ENCODE data around the gene ALG2. TPM values are rescaled to one million over a fixed set of nuclear protein-coding genes. Genes with fewer than 3 reads are reported as not detected.

The ALG2 gene
- total and polyA plus RNA-seq, 2 of the 13 experiments (the other 11 are each of a cell fraction or from before 2014, with no cell fraction given) = 46.2 to 49.0 TPM

- CTCF ChIA-PET (ENCODE audit: low intra/inter-chr PET ratio, low total read pairs) = no interaction called here
- no peak for FAIRE-seq
- BruUV-seq (replicated peaks) = no TSS peak
These were observed 22.9 kb upstream of the ALG2 start for GRCh38 chr9:99244344-99245260.

GRCh38 chr9:99241106-99241505 lies 19.4 kb upstream of the ALG2 start:
- in situ Hi-C loops (cut with HindIII; ENCODE audit: extremely low pct_ligation_motif_present, low pct_unique_long_range_greater_than_20kb) = no loop called here
- H4K20me1 ChIP-seq (ENCODE audit: insufficient read depth, low read length) = no peaks in the 10 kb centered on the region
- intact Hi-C loops (cut with micrococcal nuclease; ENCODE audit: unreplicated experiment) = no loop called here
- H3K4me1 ChIP-seq (ENCODE audit: insufficient read depth, low read length) = no peaks in the 10 kb centered on the region
- ATAC-seq = no peak
- 84% methylated on average over 7 of the region's 7 CpGs for WGBS (ENCODE audit: low lambda C conversion rate)
- H3K4me2 ChIP-seq (ENCODE audit: low read depth, low read length) = no peak overlapping the region
- CTCF ChIA-PET (ENCODE audit: low intra/inter-chr PET ratio, low total read pairs) = no interaction called here
- no TSS peak for BruUV-seq (replicated peaks)
- H3K79me2 ChIP-seq (ENCODE audit: insufficient read depth, low read length) = no peaks in the 10 kb centered on the region
- no peak for DNase-seq (ENCODE audit: low spot score)
- no peak overlapping the region for H3K4me3 ChIP-seq (replicated peaks in 1 of 3; ENCODE audit: insufficient read depth in 1 of 3, low read depth in 2 of 3, low read length in 3 of 3)
- POLR2A ChIA-PET = no interaction called here
- no peak overlapping the region for H3K9ac ChIP-seq (ENCODE audit: insufficient read depth, low read depth, low read length)
- no peaks in the 10 kb centered on the region for H3K27me3 ChIP-seq (ENCODE audit: control insufficient read depth in 1 of 2, insufficient read depth in 2 of 2, low read length in 2 of 2)
- H3K27ac ChIP-seq (ENCODE audit: extremely low read length, insufficient read depth, low read length) = no peak overlapping the region
- no peak overlapping the region for H2AFZ ChIP-seq (ENCODE audit: low read length)
- no peaks in the 10 kb centered on the region for H3K36me3 ChIP-seq (replicated peaks in 1 of 2; ENCODE audit: control insufficient read depth in 1 of 2, insufficient read depth in 2 of 2, low read length in 2 of 2)
- FAIRE-seq = no peak
- no peaks in the 10 kb centered on the region for H3K9me3 ChIP-seq (ENCODE audit: low read length)
- TF ChIP-seq FIP1L1 (IDR thresholded peaks at IDR 0.05; ENCODE audit: borderline replicate concordance, insufficient read depth, low read depth, low read length) = no peak
- TF ChIP-seq SIN3A (IDR thresholded peaks at IDR 0.05; ENCODE audit: borderline replicate concordance, low read depth, low read length) = no peak
- TF ChIP-seq ZNF878 (CRISPR knock-in tag; IDR thresholded peaks at IDR 0.05) = no peak
- TF ChIP-seq ATM (IDR thresholded peaks at IDR 0.05; ENCODE audit: borderline replicate concordance) = no peak
- TF ChIP-seq, protein P1, sequence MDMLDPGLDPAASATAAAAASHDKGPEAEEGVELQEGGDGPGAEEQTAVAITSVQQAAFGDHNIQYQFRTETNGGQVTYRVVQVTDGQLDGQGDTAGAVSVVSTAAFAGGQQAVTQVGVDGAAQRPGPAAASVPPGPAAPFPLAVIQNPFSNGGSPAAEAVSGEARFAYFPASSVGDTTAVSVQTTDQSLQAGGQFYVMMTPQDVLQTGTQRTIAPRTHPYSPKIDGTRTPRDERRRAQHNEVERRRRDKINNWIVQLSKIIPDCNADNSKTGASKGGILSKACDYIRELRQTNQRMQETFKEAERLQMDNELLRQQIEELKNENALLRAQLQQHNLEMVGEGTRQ (IDR thresholded peaks at IDR 0.05; ENCODE audit: low read depth, low read length) = no peak
- TF ChIP-seq, protein P1 (CRISPR knock-in tag; IDR thresholded peaks at IDR 0.05; ENCODE audit: borderline replicate concordance) = no peak
- no peak for TF ChIP-seq SP1 (IDR thresholded peaks at IDR 0.05)
- TF ChIP-seq SP1 (CRISPR knock-in tag; IDR thresholded peaks at IDR 0.05) = no peak
- TF ChIP-seq, protein P2, sequence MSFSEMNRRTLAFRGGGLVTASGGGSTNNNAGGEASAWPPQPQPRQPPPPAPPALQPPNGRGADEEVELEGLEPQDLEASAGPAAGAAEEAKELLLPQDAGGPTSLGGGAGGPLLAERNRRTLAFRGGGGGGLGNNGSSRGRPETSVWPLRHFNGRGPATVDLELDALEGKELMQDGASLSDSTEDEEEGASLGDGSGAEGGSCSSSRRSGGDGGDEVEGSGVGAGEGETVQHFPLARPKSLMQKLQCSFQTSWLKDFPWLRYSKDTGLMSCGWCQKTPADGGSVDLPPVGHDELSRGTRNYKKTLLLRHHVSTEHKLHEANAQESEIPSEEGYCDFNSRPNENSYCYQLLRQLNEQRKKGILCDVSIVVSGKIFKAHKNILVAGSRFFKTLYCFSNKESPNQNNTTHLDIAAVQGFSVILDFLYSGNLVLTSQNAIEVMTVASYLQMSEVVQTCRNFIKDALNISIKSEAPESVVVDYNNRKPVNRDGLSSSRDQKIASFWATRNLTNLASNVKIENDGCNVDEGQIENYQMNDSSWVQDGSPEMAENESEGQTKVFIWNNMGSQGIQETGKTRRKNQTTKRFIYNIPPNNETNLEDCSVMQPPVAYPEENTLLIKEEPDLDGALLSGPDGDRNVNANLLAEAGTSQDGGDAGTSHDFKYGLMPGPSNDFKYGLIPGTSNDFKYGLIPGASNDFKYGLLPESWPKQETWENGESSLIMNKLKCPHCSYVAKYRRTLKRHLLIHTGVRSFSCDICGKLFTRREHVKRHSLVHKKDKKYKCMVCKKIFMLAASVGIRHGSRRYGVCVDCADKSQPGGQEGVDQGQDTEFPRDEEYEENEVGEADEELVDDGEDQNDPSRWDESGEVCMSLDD (CRISPR knock-in tag; IDR thresholded peaks at IDR 0.05; ENCODE audit: borderline replicate concordance) = no peak
- TF ChIP-seq ZNF784 (CRISPR knock-in tag; IDR thresholded peaks at IDR 0.05; ENCODE audit: borderline replicate concordance) = no peak
- TF ChIP-seq KLF16 (CRISPR knock-in tag; IDR thresholded peaks at IDR 0.05) = no peak

More at GRCh38 chr9:99244344-99245260, 22.9 kb upstream of the ALG2 start:
- Histone ChIP-seq H3K27ac (ENCODE audit: extremely low read length, insufficient read depth, low read length) (no peak overlapping the region), H4K20me1 (ENCODE audit: insufficient read depth, low read length) (no peaks in the 10 kb centered on the region), H3K4me2 (ENCODE audit: low read depth, low read length) (no peak overlapping the region), H3K79me2 (ENCODE audit: insufficient read depth, low read length) (no peaks in the 10 kb centered on the region), H3K9me3 (ENCODE audit: low read length) (no peaks in the 10 kb centered on the region), H3K27me3 (ENCODE audit: control insufficient read depth in 1 of 2, insufficient read depth in 2 of 2, low read length in 2 of 2) (no peaks in the 10 kb centered on the region), H3K9ac (ENCODE audit: insufficient read depth, low read depth, low read length) (no peak overlapping the region), H3K4me1 (ENCODE audit: insufficient read depth, low read length) (no peaks in the 10 kb centered on the region), H2AFZ (ENCODE audit: low read length) (no peak overlapping the region), H3K36me3 (replicated peaks in 1 of 2; ENCODE audit: control insufficient read depth in 1 of 2, insufficient read depth in 2 of 2, low read length in 2 of 2) (no peaks in the 10 kb centered on the region), H3K4me3 (replicated peaks in 1 of 3; ENCODE audit: insufficient read depth in 1 of 3, low read depth in 2 of 3, low read length in 3 of 3) (no peak overlapping the region)
- WGBS (ENCODE audit: low lambda C conversion rate) = 78% methylated on average over 3 of the region's 3 CpGs
- in situ Hi-C loops (cut with HindIII; ENCODE audit: extremely low pct_ligation_motif_present, low pct_unique_long_range_greater_than_20kb) = no loop called here
- POLR2A ChIA-PET = no interaction called here
- no peak for ATAC-seq
- intact Hi-C loops (cut with micrococcal nuclease; ENCODE audit: unreplicated experiment) = no loop called here
- TF ChIP-seq ZBTB7A (CRISPR knock-in tag; IDR thresholded peaks at IDR 0.05) = no peak
- DNase-seq (ENCODE audit: low spot score) = no peak

Measured in HepG2 (cell line).